Stimulated activated naive CD8-positive, alpha-beta T cell treated with anti-CD3 and anti-CD28 coated beads, Interleukin-15, amount 100 ng/mL, for 72 hours (primary cell): ENCODE results near the gene ALKBH8.
"Not testable (repeated sequence)": the region's sequence is repeated elsewhere in the genome, so short reads cannot be mapped to it uniquely, and the experiment has no call there.

Experiments
- ATAC-seq: fragments of 150-1000 bp; cut with Tn5 transposase; 2 replicates; pipeline ENCODE4 v1.10.0; 2021; ENCODE audit warnings: mild to moderate bottlenecking, moderate library complexity
- DNase-seq, 2 donors: peaks; one replicate each; pipeline ENCODE4 v3.0.0; 2021 to 2022
- H3K27ac Mint-ChIP-seq, 2 donors: one replicate each; pipeline ENCODE4 v1.8.0; 2022; ENCODE audit warnings: mild to moderate bottlenecking in 2 of 2, mixed read lengths in 2 of 2, moderate library complexity in 2 of 2
- H3K27me3 Mint-ChIP-seq: one replicate; pipeline ENCODE4 v1.8.0; 2022; ENCODE audit warnings: mixed read lengths
- H3K4me1 Mint-ChIP-seq: one replicate; pipeline ENCODE4 v1.8.0; 2022; ENCODE audit warnings: mild to moderate bottlenecking, mixed read lengths
- H3K4me3 Mint-ChIP-seq, 2 donors: one replicate each; pipeline ENCODE4 v1.8.0; 2022; ENCODE audit warnings: mild to moderate bottlenecking in 2 of 2, mixed read lengths in 2 of 2, moderate library complexity in 1 of 2
- H3K9me3 Mint-ChIP-seq, 2 donors: one replicate each; pipeline ENCODE4 v1.8.0; 2022; ENCODE audit warnings: mixed read lengths in 2 of 2

Gene ALKBH8

GRCh38 chr11:107494055-107494454 is 71.5 kb downstream of the ALKBH8 start:
- DNase-seq (no peak), ATAC-seq (no peak)
- H3K4me1 Mint-ChIP-seq, result no peaks in the 10 kb centered on the region
- H3K27ac Mint-ChIP-seq, result no peak overlapping the region
- no peak overlapping the region for H3K4me3 Mint-ChIP-seq
- H3K9me3 Mint-ChIP-seq, result no peaks in the 10 kb centered on the region
- no peaks in the 10 kb centered on the region for H3K27me3 Mint-ChIP-seq

- Mint-ChIP-seq H3K4me1 (no peaks in the 10 kb centered on the region), H3K4me3 (no peak overlapping the region), H3K9me3 (no peaks in the 10 kb centered on the region), H3K27me3 (no peaks in the 10 kb centered on the region), H3K27ac (no peak overlapping the region)
- DNase-seq, result no peak
- no peak for ATAC-seq
These were observed 72.4 kb downstream of the ALKBH8 start for GRCh38 chr11:107493117-107493516.

- no peak for DNase-seq
- H3K9me3 Mint-ChIP-seq, result no peaks in the 10 kb centered on the region
- H3K27me3 Mint-ChIP-seq, result no peaks in the 10 kb centered on the region
- no peak for ATAC-seq
- no peaks in the 10 kb centered on the region for H3K4me1 Mint-ChIP-seq
- H3K27ac Mint-ChIP-seq, result no peak overlapping the region
- H3K4me3 Mint-ChIP-seq, result no peak overlapping the region
These were observed 74.7 kb downstream of the ALKBH8 start for GRCh38 chr11:107490836-107491235.

GRCh38 chr11:107482234-107482633 is 83.3 kb downstream of the ALKBH8 start:
- H3K9me3 Mint-ChIP-seq, result no peaks in the 10 kb centered on the region
- DNase-seq (no peak), ATAC-seq (no peak)
- no peaks in the 10 kb centered on the region for H3K4me1 Mint-ChIP-seq
- H3K4me3 Mint-ChIP-seq, result no peak overlapping the region
- no peak overlapping the region for H3K27ac Mint-ChIP-seq
- peaks cover 22% of the 10 kb centered on the region for H3K27me3 Mint-ChIP-seq

GRCh38 chr11:107478922-107479321 is 86.6 kb downstream of the ALKBH8 start:
- peaks cover 28% of the 10 kb centered on the region for H3K27me3 Mint-ChIP-seq
- ATAC-seq (no peak), DNase-seq (no peak)
- H3K4me1 Mint-ChIP-seq, result no peaks in the 10 kb centered on the region
- H3K9me3 Mint-ChIP-seq, result no peaks in the 10 kb centered on the region
- no peak overlapping the region for H3K4me3 Mint-ChIP-seq
- no peak overlapping the region for H3K27ac Mint-ChIP-seq

- Mint-ChIP-seq H3K27ac (no peak overlapping the region), H3K4me3 (no peak overlapping the region), H3K4me1 (no peaks in the 10 kb centered on the region), H3K9me3 (no peaks in the 10 kb centered on the region), H3K27me3 (peaks cover 26% of the 10 kb centered on the region)
- ATAC-seq (no peak), DNase-seq (no peak)
These were observed 87.7 kb downstream of the ALKBH8 start for GRCh38 chr11:107477820-107478219.

GRCh38 chr11:107473792-107474191 is 91.7 kb downstream of the ALKBH8 start:
- Mint-ChIP-seq H3K27ac (no peak overlapping the region), H3K4me1 (no peaks in the 10 kb centered on the region), H3K27me3 (peaks cover 38% of the 10 kb centered on the region), H3K9me3 (peaks cover 0 to 5% of the 10 kb centered on the region in 2 donors), H3K4me3 (no peak overlapping the region)
- ATAC-seq (no peak), DNase-seq (no peak)

- Mint-ChIP-seq H3K27me3 (peaks cover 45% of the 10 kb centered on the region), H3K27ac (no peak overlapping the region), H3K4me3 (no peak overlapping the region), H3K9me3 (peaks cover 0 to 5% of the 10 kb centered on the region in 2 donors), H3K4me1 (no peaks in the 10 kb centered on the region)
- ATAC-seq (no peak), DNase-seq (no peak)
These were observed 92.6 kb downstream of the ALKBH8 start for GRCh38 chr11:107472966-107473365.

GRCh38 chr11:107468596-107468995 is 96.9 kb downstream of the ALKBH8 start:
- Mint-ChIP-seq H3K27ac (no peak overlapping the region), H3K9me3 (peaks cover 6 to 15% of the 10 kb centered on the region in 2 donors), H3K4me3 (no peak overlapping the region), H3K4me1 (no peaks in the 10 kb centered on the region), H3K27me3 (peaks cover 36% of the 10 kb centered on the region)
- ATAC-seq, result no peak
- no peak for DNase-seq

GRCh38 chr11:107467696-107468095 is 97.8 kb downstream of the ALKBH8 start:
- no peak overlapping the region for H3K27ac Mint-ChIP-seq
- ATAC-seq (no peak), DNase-seq (no peak)
- H3K27me3 Mint-ChIP-seq, result peaks cover 33% of the 10 kb centered on the region
- peaks cover 11 to 19% of the 10 kb centered on the region in 2 donors for H3K9me3 Mint-ChIP-seq
- H3K4me1 Mint-ChIP-seq, result no peaks in the 10 kb centered on the region
- H3K4me3 Mint-ChIP-seq, result no peak overlapping the region

- not testable (repeated sequence) for DNase-seq, H3K4me3 Mint-ChIP-seq, ATAC-seq, H3K27ac Mint-ChIP-seq, H3K4me1 Mint-ChIP-seq
- Mint-ChIP-seq H3K9me3 (peaks cover 11 to 19% of the 10 kb centered on the region in 2 donors), H3K27me3 (peaks cover 22% of the 10 kb centered on the region)
These were observed 99.2 kb downstream of the ALKBH8 start for GRCh38 chr11:107466275-107466866.

GRCh38 chr11:107457558-107458271 is 107.8 kb downstream of the ALKBH8 start, which contains the start of gene CWF19L2:
CWF19L2 (minus strand) TSS chr11:107457825; CDS start chr11:107457816, 9 bp downstream.
- ATAC-seq (peak; percentile 97), DNase-seq (peak; percentile 78 to 90)
- H3K4me1 Mint-ChIP-seq, result peaks cover 24% of the 10 kb centered on the region
- H3K9me3 Mint-ChIP-seq, result no peaks in the 10 kb centered on the region
- peak within 1 kb of the TSS; percentile 82 to 94 for H3K4me3 Mint-ChIP-seq
- peak within 1 kb of the TSS; percentile 95 to 96 for H3K27ac Mint-ChIP-seq
- no peaks in the 10 kb centered on the region for H3K27me3 Mint-ChIP-seq

- H3K9me3 Mint-ChIP-seq, result no peaks in the 10 kb centered on the region
These were observed 108.4 kb downstream of the ALKBH8 start for GRCh38 chr11:107457205-107457557.

GRCh38 chr11:107453594-107454286 is 111.8 kb downstream of the ALKBH8 start:
- Mint-ChIP-seq H3K9me3 (no peaks in the 10 kb centered on the region), H3K27me3 (no peaks in the 10 kb centered on the region), H3K4me3 (no peak overlapping the region), H3K27ac (peak overlapping the region in 1 of 2 donors; percentile 54), H3K4me1 (peaks cover 44% of the 10 kb centered on the region)
- no peak for DNase-seq
- ATAC-seq, result no peak

More at GRCh38 chr11:107457205-107457557, 108.4 kb downstream of the ALKBH8 start:
- Mint-ChIP-seq H3K4me3 (peak overlapping the region; percentile 82 to 94), H3K27me3 (no peaks in the 10 kb centered on the region), H3K4me1 (peaks cover 27% of the 10 kb centered on the region), H3K27ac (peak overlapping the region; percentile 95 to 96)
- ATAC-seq (peak; percentile 62), DNase-seq (no peak)
